ENCODE measurements around the gene ANGPTL8. TPM values are rescaled to one million over a fixed set of nuclear protein-coding genes. Genes with fewer than 3 reads are reported as not detected.

Gene ANGPTL8
- total and polyA plus RNA-seq, 2 experiments from 2014 or later, result not detected

- peaks cover 11% of the 10 kb centered on the region; the same call in 1 of the 2 replicates for H3K4me1 ChIP-seq (ENCODE audit: insufficient read depth)
- no peak for TF ChIP-seq POLR2AphosphoS5 (IDR thresholded peaks at IDR 0.05; ENCODE audit: low read depth)
- TF ChIP-seq JUNB (IDR thresholded peaks at IDR 0.05; ENCODE audit: unreplicated experiment), result no peak
- TF ChIP-seq CREB1 (CRISPR knock-in tag; IDR thresholded peaks at IDR 0.05; ENCODE audit: low read depth), result no peak
- TF ChIP-seq CTCF (conservative IDR thresholded peaks at IDR 0.05; ENCODE audit: low read depth in 2 of 2), result no peak
- no peak for TF ChIP-seq REST (IDR thresholded peaks at IDR 0.05; ENCODE audit: unreplicated experiment)
- TF ChIP-seq EZH2phosphoT487 (IDR thresholded peaks at IDR 0.05; ENCODE audit: unreplicated experiment), result no peak
- no peak for TF ChIP-seq STAT1 (IDR thresholded peaks at IDR 0.05; ENCODE audit: unreplicated experiment)
- no peak for TF ChIP-seq ZNF114 (CRISPR knock-in tag; IDR thresholded peaks at IDR 0.05)
- TF ChIP-seq ETS1 (IDR thresholded peaks at IDR 0.05), result no peak
- no peak for TF ChIP-seq EZH2 (IDR thresholded peaks at IDR 0.05; ENCODE audit: low read depth, unreplicated experiment)
- TF ChIP-seq ZNF331 (CRISPR knock-in tag; IDR thresholded peaks at IDR 0.05; ENCODE audit: low read depth), result no peak
- no peak for TF ChIP-seq ZNF462 (CRISPR knock-in tag; IDR thresholded peaks at IDR 0.05)
- no peak for TF ChIP-seq NANOG (IDR thresholded peaks at IDR 0.05; ENCODE audit: borderline replicate concordance)
- H2AFZ ChIP-seq, result no peak overlapping the region
- DNase-seq (ENCODE audit: low spot score) (no peak), ATAC-seq (no peak)
- Mint-ChIP-seq H3K27ac (no peak overlapping the region), H3K4me3 (no peak overlapping the region), H3K4me1 (peaks cover 7% of the 10 kb centered on the region; the same call in 2 of the 3 replicates), H3K27me3 (ENCODE audit: insufficient read depth, low read depth, poor library complexity) (no peaks in the 10 kb centered on the region), H3K9me3 (peaks cover 18% of the 10 kb centered on the region), H3K36me3 (ENCODE audit: low read depth) (no peaks in the 10 kb centered on the region; the same call in 2 of the 3 replicates)
- H3K27ac ChIP-seq (ENCODE audit: low read depth), result no peak overlapping the region
- H3K79me2 ChIP-seq (replicated peaks; ENCODE audit: insufficient read depth), result no peaks in the 10 kb centered on the region
- H3K27me3 ChIP-seq (ENCODE audit: insufficient read depth), result no peaks in the 10 kb centered on the region
- H3K9me2 ChIP-seq (ENCODE audit: insufficient read depth), result no peaks in the 10 kb centered on the region
- no peak overlapping the region for H3K4me3 ChIP-seq
- no peaks in the 10 kb centered on the region for H3K36me3 ChIP-seq (ENCODE audit: insufficient read depth)
- H3K4me2 ChIP-seq, result no peak overlapping the region
- H4K20me1 ChIP-seq (replicated peaks; ENCODE audit: insufficient read depth), result no peaks in the 10 kb centered on the region
- no peaks in the 10 kb centered on the region for H3F3A ChIP-seq (replicated peaks; ENCODE audit: low read depth)
Observed at GRCh38 chr19:11273989-11274388, 34.6 kb downstream of the ANGPTL8 start.
